Fibroblast of lung (primary cell): ENCODE results near the gene FKBP15.

Source experiments
- CTCF ChIP-seq, 2 donors: IDR thresholded peaks in 1 of 2; conservative IDR thresholded peaks in 1 of 2; 1 replicate in 1 of 2; 2 replicates in 1 of 2; pipeline ENCODE4 v1.5.1; 2011 to 2012; ENCODE audit warnings: low read length in 2 of 2, control low read depth in 1 of 2, inconsistent platforms in 1 of 2, low read depth in 1 of 2, mild to moderate bottlenecking in 1 of 2
- EZH2 ChIP-seq: IDR thresholded peaks from 2 replicates; pipeline ENCODE4 v1.5.1; 2012; ENCODE audit warnings: low read length, control low read depth, mild to moderate bottlenecking; ENCODE audit errors: missing control alignments

DNA sequence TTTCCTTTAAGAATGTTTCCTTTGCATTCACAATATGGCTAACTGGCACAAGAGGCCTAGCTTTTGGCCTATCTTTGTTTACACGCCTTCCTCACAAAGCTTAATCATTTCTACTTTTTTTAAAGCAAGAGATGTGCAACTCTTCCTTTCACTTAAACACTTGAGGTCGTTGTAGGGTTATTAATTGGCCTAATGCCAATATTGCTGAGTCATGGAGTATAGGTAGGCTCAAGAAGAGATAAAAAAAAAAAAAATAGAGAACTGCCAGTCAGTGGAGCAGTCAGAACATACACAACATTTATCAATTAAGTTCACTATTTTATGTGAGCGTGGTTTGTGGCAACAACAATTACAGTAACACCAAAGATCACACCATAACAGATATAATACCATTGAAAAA, 5.9 kb downstream of the FKBP15 start:
- TF ChIP-seq CTCF (conservative IDR thresholded peaks at IDR 0.05 in 1 of 2, IDR thresholded peaks at IDR 0.05 in 1 of 2; ENCODE audit: low read depth in 1 of 2, low read length in 2 of 2) (no peak), EZH2 (no peak)
